SK-N-SH (cell line): Measurements from ENCODE around the gene ARL6IP4. TPM values are rescaled to one million over a fixed set of nuclear protein-coding genes. Genes with fewer than 3 reads are reported as not detected.

Experiments
- CTCF ChIA-PET: fragments of 300-600, 350-600 bp; formaldehyde crosslinking; extraction: SDS; loops from one replicate; lab custom pipeline; 2021; lab: Yijun Ruan, JAX
- POLR2A ChIA-PET: fragments of 350-600 bp; sonication (Branson Sonifier 250); formaldehyde crosslinking; extraction: SDS; loops from one replicate; lab custom pipeline; 2020; ENCODE audit warnings: antibody characterized with exemption, inconsistent platforms; lab: Yijun Ruan, JAX
- DNase-seq: peaks from one replicate; pipeline ENCODE4 v3.0.0; 2012
- H2AFZ ChIP-seq: fragments of 200-600 bp; sonication (generic); 2 replicates; pipeline ENCODE4 v1.8.1; 2016; ENCODE audit warnings: antibody characterized with exemption, mild to moderate bottlenecking, low read depth
- H3F3A ChIP-seq: fragments of 200-600 bp; sonication (generic); replicated peaks from 2 replicates; pipeline ENCODE3; 2016; ENCODE audit warnings: antibody characterized with exemption, mild to moderate bottlenecking; ENCODE audit not compliant: insufficient read depth
- H3K27ac ChIP-seq, 2 experiments: fragments of 200-500 bp in 1 of 2; fragments of 200-600 bp in 1 of 2; sonication (Bioruptor generic) in 1 of 2; sonication (generic), shearing (Covaris generic) in 1 of 2; 2 replicates each; pipeline versions ENCODE4 v1.5.1 to v1.6.1; 2014 to 2016; ENCODE audit warnings: low read depth in 2 of 2, inconsistent platforms in 1 of 2, low read length in 1 of 2, mild to moderate bottlenecking in 1 of 2, mixed read lengths in 1 of 2
- H3K27me3 ChIP-seq: fragments of 200-600 bp; sonication (generic), shearing (Covaris generic); 2 replicates; pipeline ENCODE4 v1.6.1; 2016; ENCODE audit warnings: mixed run types; ENCODE audit not compliant: insufficient read depth
- H3K36me3 ChIP-seq, 2 experiments: fragments of 200-500 bp in 1 of 2; fragments of 200-600 bp in 1 of 2; sonication (Bioruptor generic) in 1 of 2; sonication (generic) in 1 of 2; replicated peaks in 1 of 2; 2 replicates each; pipeline versions ENCODE3 to v1.5.1; 2014 to 2016; ENCODE audit warnings: low read length in 1 of 2, mild to moderate bottlenecking in 1 of 2; ENCODE audit not compliant: insufficient read depth in 2 of 2, control insufficient read depth in 1 of 2
- H3K4me1 ChIP-seq, 2 experiments: fragments of 200-500 bp in 1 of 2; fragments of 200-600 bp in 1 of 2; sonication (Bioruptor generic) in 1 of 2; sonication (generic), shearing (Covaris generic) in 1 of 2; 2 replicates each; pipeline versions ENCODE4 v1.5.1 to v1.6.1; 2014 to 2016; ENCODE audit warnings: low read depth in 1 of 2, low read length in 1 of 2, mixed run types in 1 of 2; ENCODE audit not compliant: insufficient read depth in 2 of 2, control insufficient read depth in 1 of 2
- H3K4me2 ChIP-seq: fragments of 200-600 bp; sonication (generic), shearing (Covaris generic); 2 replicates; pipeline ENCODE4 v1.6.1; 2017; ENCODE audit warnings: mixed run types
- H3K4me3 ChIP-seq, 2 experiments: fragments of 200-500 bp in 1 of 2; fragments of 200-600 bp in 1 of 2; sonication (Bioruptor generic) in 1 of 2; sonication (generic), shearing (Covaris generic) in 1 of 2; 2 replicates each; pipeline versions ENCODE4 v1.5.1 to v1.8.1; 2014 to 2016; ENCODE audit warnings: low read depth in 2 of 2, inconsistent platforms in 1 of 2, low read length in 1 of 2, mild to moderate bottlenecking in 1 of 2, mixed read lengths in 1 of 2, moderate library complexity in 1 of 2
- H3K79me2 ChIP-seq: fragments of 200-600 bp; sonication (generic); 2 replicates; pipeline ENCODE4 v1.8.1; 2017; ENCODE audit warnings: mild to moderate bottlenecking; ENCODE audit not compliant: insufficient read depth
- H3K9ac ChIP-seq: fragments of 200-600 bp; sonication (generic); 2 replicates; pipeline ENCODE4 v1.6.1; 2017; ENCODE audit warnings: mixed run types
- H3K9me2 ChIP-seq: fragments of 200-600 bp; sonication (generic); 2 replicates; pipeline ENCODE4 v1.6.1; 2017; ENCODE audit warnings: mixed run types
- H3K9me3 ChIP-seq: fragments of 200-600 bp; sonication (generic); 2 replicates; pipeline ENCODE4 v1.6.1; 2017; ENCODE audit warnings: mixed run types, mild to moderate bottlenecking, moderate library complexity
- H4K20me1 ChIP-seq: fragments of 200-600 bp; sonication (generic); 2 replicates; pipeline ENCODE4 v1.6.1; 2017; ENCODE audit warnings: mild to moderate bottlenecking, mixed run types; ENCODE audit not compliant: insufficient read depth
- ELF1 ChIP-seq: IDR thresholded peaks from 2 replicates; pipeline ENCODE4 v1.4.0; 2012
- EP300 ChIP-seq, 2 experiments: IDR thresholded peaks; 2 replicates each; pipeline versions ENCODE4 v1.4.0 to v1.6.1; 2012; ENCODE audit warnings: borderline replicate concordance in 1 of 2, low read depth in 1 of 2, low read length in 1 of 2
- EZH2phosphoT487 ChIP-seq: fragments of 200-600 bp; sonication (generic); IDR thresholded peaks from 2 replicates; pipeline ENCODE4 v1.6.1; 2017; ENCODE audit warnings: low read depth, mixed run types, mild to moderate bottlenecking, antibody characterized with exemption, moderate library complexity, borderline replicate concordance
- FOSL2 ChIP-seq: IDR thresholded peaks from 2 replicates; pipeline ENCODE4 v1.4.0; 2012; ENCODE audit warnings: low read depth, mild to moderate bottlenecking, moderate library complexity, borderline replicate concordance
- FOXJ3 ChIP-seq: sonication (generic); formaldehyde crosslinking; IDR thresholded peaks from 2 replicates; pipeline ENCODE4 v1.5.1; 2020; ENCODE audit warnings: mild to moderate bottlenecking, missing genetic modification reagents
- FOXM1 ChIP-seq: IDR thresholded peaks from 2 replicates; pipeline ENCODE4 v1.4.0; 2012; ENCODE audit warnings: low read depth, mild to moderate bottlenecking
- GABPA ChIP-seq: IDR thresholded peaks from 2 replicates; pipeline ENCODE4 v1.4.0; 2012; ENCODE audit warnings: low read depth, mild to moderate bottlenecking
- MXI1 ChIP-seq: IDR thresholded peaks from 2 replicates; pipeline ENCODE4 v1.6.1; 2012; ENCODE audit warnings: mild to moderate bottlenecking, low read depth, low read length, improper control_type of control experiment
- NRF1 ChIP-seq: IDR thresholded peaks from 2 replicates; pipeline ENCODE4 v1.6.1; 2012; ENCODE audit warnings: low read depth, mild to moderate bottlenecking, low read length
- POLR2AphosphoS5 ChIP-seq: IDR thresholded peaks from 2 replicates; pipeline ENCODE4 v1.6.1; 2012; ENCODE audit warnings: low read depth, low read length
- RAD21 ChIP-seq: IDR thresholded peaks from 2 replicates; pipeline ENCODE4 v1.6.1; 2012; ENCODE audit warnings: mild to moderate bottlenecking, low read length
- RCOR1 ChIP-seq: fragments of 150-350 bp; IDR thresholded peaks from 2 replicates; pipeline ENCODE4 v1.6.1; 2017; ENCODE audit warnings: antibody characterized with exemption, low read length
- RXRA ChIP-seq: IDR thresholded peaks from 2 replicates; pipeline ENCODE4 v1.4.0; 2012; ENCODE audit warnings: low read depth, mild to moderate bottlenecking, borderline replicate concordance
- TAF1 ChIP-seq: IDR thresholded peaks from 2 replicates; pipeline ENCODE4 v1.6.1; 2012; ENCODE audit warnings: low read depth, mild to moderate bottlenecking, low read length, moderate library complexity, borderline replicate concordance
- TCF12 ChIP-seq: IDR thresholded peaks from 2 replicates; pipeline ENCODE4 v1.4.0; 2012
- TEAD4 ChIP-seq: IDR thresholded peaks from 2 replicates; pipeline ENCODE4 v1.4.0; 2012; ENCODE audit warnings: mild to moderate bottlenecking, borderline replicate concordance; ENCODE audit not compliant: insufficient read depth
- YY1 ChIP-seq: IDR thresholded peaks from 2 replicates; pipeline ENCODE4 v1.4.0; 2012; ENCODE audit warnings: low read depth, mild to moderate bottlenecking
- WGBS: methylation state at CpG from one replicate; pipeline ENCODE4 v1.1.6; 2017; ENCODE audit warnings: low lambda C conversion rate; 5-methylcytosine and 5-hydroxymethylcytosine counted together
- polyA plus RNA-seq, 3 experiments: library from polyadenylated mRNA; depleted of rRNA; stranded (reverse); fragments of >200 nt; gene quantifications; 2 replicates each; pipeline ENCODE4 v1.2.3, GENCODE V29; 2012
- TF ChIP-seq, protein P1 (sequence below): IDR thresholded peaks from 2 replicates; pipeline ENCODE4; 2012
- TF ChIP-seq, protein P2 (sequence below): IDR thresholded peaks from 2 replicates; pipeline ENCODE4 v1.4.0; 2012; ENCODE audit warnings: low read depth, borderline replicate concordance
- TF ChIP-seq, protein P3 (sequence below): fragments of 150-350 bp; IDR thresholded peaks from 2 replicates; pipeline ENCODE4 v1.6.1; 2016; ENCODE audit warnings: mild to moderate bottlenecking, low read depth, low read length
- TF ChIP-seq, protein P4 (sequence below): fragments of 200-600 bp; sonication (generic); IDR thresholded peaks from 2 replicates; pipeline ENCODE4 v1.6.1; 2017; ENCODE audit warnings: antibody characterized with exemption, mild to moderate bottlenecking, moderate library complexity
- TF ChIP-seq, protein P5 (sequence below): IDR thresholded peaks from 2 replicates; pipeline ENCODE4 v1.4.0; 2012; ENCODE audit warnings: low read depth, borderline replicate concordance

ARL6IP4 gene
- polyA plus RNA-seq, 1 of the 3 experiments (the other 2 are of a cell fraction): 370 TPM

DNA sequence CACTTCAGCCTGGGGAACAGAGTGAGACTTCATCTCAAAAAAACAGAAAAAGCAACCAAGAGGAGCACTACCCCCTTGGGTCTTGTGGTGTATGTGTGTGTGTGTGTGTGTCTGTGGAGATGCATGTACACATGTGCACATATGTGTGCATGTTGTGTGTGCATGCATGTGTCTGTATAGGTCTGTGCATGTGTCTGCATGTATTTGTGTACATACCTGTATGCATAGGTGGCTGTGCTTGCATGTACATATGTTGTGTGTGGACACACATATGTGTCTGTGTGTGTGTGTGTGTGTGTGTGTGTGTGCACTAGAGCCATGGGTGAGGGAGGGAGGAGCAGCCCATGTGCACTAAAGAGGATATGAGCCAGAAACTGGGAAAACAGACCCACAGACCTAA lies 49.1 kb downstream of the ARL6IP4 start:
- TF ChIP-seq, protein P1, sequence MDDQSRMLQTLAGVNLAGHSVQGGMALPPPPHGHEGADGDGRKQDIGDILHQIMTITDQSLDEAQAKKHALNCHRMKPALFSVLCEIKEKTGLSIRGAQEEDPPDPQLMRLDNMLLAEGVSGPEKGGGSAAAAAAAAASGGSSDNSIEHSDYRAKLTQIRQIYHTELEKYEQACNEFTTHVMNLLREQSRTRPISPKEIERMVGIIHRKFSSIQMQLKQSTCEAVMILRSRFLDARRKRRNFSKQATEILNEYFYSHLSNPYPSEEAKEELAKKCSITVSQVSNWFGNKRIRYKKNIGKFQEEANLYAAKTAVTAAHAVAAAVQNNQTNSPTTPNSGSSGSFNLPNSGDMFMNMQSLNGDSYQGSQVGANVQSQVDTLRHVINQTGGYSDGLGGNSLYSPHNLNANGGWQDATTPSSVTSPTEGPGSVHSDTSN: no peak
- TF ChIP-seq EP300 (IDR thresholded peaks at IDR 0.05; ENCODE audit: borderline replicate concordance in 1 of 2, low read depth in 1 of 2, low read length in 1 of 2) (no peak), TEAD4 (no peak), EZH2phosphoT487 (no peak), YY1 (no peak)
- TF ChIP-seq, protein P2, sequence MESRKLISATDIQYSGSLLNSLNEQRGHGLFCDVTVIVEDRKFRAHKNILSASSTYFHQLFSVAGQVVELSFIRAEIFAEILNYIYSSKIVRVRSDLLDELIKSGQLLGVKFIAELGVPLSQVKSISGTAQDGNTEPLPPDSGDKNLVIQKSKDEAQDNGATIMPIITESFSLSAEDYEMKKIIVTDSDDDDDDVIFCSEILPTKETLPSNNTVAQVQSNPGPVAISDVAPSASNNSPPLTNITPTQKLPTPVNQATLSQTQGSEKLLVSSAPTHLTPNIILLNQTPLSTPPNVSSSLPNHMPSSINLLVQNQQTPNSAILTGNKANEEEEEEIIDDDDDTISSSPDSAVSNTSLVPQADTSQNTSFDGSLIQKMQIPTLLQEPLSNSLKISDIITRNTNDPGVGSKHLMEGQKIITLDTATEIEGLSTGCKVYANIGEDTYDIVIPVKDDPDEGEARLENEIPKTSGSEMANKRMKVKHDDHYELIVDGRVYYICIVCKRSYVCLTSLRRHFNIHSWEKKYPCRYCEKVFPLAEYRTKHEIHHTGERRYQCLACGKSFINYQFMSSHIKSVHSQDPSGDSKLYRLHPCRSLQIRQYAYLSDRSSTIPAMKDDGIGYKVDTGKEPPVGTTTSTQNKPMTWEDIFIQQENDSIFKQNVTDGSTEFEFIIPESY: no peak
- TF ChIP-seq, protein P3, sequence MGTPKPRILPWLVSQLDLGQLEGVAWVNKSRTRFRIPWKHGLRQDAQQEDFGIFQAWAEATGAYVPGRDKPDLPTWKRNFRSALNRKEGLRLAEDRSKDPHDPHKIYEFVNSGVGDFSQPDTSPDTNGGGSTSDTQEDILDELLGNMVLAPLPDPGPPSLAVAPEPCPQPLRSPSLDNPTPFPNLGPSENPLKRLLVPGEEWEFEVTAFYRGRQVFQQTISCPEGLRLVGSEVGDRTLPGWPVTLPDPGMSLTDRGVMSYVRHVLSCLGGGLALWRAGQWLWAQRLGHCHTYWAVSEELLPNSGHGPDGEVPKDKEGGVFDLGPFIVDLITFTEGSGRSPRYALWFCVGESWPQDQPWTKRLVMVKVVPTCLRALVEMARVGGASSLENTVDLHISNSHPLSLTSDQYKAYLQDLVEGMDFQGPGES: no peak
- TF ChIP-seq, all 33 proteins: peak for 0
- H3K27me3 ChIP-seq: no peaks in the 10 kb centered on the region
- no peaks in the 10 kb centered on the region for H3K9me2 ChIP-seq
- no peak overlapping the region for H2AFZ ChIP-seq
- no peak overlapping the region for H3K4me3 ChIP-seq
- no peak for DNase-seq
- peaks cover 0 to 3% of the 10 kb centered on the region in 2 experiments for H3K36me3 ChIP-seq
- no peaks in the 10 kb centered on the region for H4K20me1 ChIP-seq
- H3K4me2 ChIP-seq: no peak overlapping the region
- H3F3A ChIP-seq: no peaks in the 10 kb centered on the region
- no peaks in the 10 kb centered on the region for H3K79me2 ChIP-seq
- POLR2A ChIA-PET: no interaction called here
- no peaks in the 10 kb centered on the region for H3K9me3 ChIP-seq
- H3K4me1 ChIP-seq: peaks cover 2 to 5% of the 10 kb centered on the region in 2 experiments; a peak in 3 of 4 replicates
- H3K9ac ChIP-seq: no peak overlapping the region
- CTCF ChIA-PET: interaction anchor here (3.1 kb wide), 1 partner anchor 13 kb away, joined by 14 read pairs; no protein-coding TSS in a partner anchor
- H3K27ac ChIP-seq: no peak overlapping the region

DNA sequence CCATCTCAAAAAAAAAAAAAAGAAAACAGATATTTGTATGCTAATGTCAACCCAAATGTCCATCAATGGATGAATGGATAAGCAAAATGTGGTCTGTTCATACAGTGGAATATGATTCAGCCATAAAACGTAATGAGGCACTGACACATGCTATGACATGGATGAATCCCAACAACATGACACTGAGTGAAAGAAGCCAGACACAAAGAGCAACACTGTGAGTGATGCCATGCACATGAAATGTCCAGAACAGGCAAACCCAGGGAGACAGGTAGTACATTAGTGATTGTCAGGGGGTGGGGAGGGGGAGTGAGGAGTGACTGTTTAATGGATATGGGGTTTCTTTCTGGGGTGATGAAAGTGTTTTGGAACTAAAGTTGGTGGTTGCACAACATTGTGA lies 50.2 kb downstream of the ARL6IP4 start:
- H3K27me3 ChIP-seq: no peaks in the 10 kb centered on the region
- no peaks in the 10 kb centered on the region for H3K9me3 ChIP-seq
- H2AFZ ChIP-seq: no peak overlapping the region
- H4K20me1 ChIP-seq: no peaks in the 10 kb centered on the region
- H3K9me2 ChIP-seq: no peaks in the 10 kb centered on the region
- H3F3A ChIP-seq: peaks cover 6% of the 10 kb centered on the region
- no peak for DNase-seq
- H3K4me2 ChIP-seq: no peak overlapping the region
- ChIA-PET POLR2A (interaction anchor here (2.5 kb wide), 1 partner anchor 202 kb away, joined by 8 read pairs; the partner anchor contains the start of genes MPHOSPH9 and MTRFR), CTCF (no interaction called here)
- H3K79me2 ChIP-seq: no peaks in the 10 kb centered on the region
- no peak overlapping the region for H3K9ac ChIP-seq
- H3K27ac ChIP-seq: no peak overlapping the region
- H3K36me3 ChIP-seq: peaks cover 0 to 3% of the 10 kb centered on the region in 2 experiments
- TF ChIP-seq RCOR1: no peak
- TF ChIP-seq RAD21: no peak
- TF ChIP-seq MXI1: no peak
- no peak for TF ChIP-seq FOXJ3 (CRISPR knock-in tag)
- TF ChIP-seq, protein P4, sequence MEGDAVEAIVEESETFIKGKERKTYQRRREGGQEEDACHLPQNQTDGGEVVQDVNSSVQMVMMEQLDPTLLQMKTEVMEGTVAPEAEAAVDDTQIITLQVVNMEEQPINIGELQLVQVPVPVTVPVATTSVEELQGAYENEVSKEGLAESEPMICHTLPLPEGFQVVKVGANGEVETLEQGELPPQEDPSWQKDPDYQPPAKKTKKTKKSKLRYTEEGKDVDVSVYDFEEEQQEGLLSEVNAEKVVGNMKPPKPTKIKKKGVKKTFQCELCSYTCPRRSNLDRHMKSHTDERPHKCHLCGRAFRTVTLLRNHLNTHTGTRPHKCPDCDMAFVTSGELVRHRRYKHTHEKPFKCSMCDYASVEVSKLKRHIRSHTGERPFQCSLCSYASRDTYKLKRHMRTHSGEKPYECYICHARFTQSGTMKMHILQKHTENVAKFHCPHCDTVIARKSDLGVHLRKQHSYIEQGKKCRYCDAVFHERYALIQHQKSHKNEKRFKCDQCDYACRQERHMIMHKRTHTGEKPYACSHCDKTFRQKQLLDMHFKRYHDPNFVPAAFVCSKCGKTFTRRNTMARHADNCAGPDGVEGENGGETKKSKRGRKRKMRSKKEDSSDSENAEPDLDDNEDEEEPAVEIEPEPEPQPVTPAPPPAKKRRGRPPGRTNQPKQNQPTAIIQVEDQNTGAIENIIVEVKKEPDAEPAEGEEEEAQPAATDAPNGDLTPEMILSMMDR: no peak
- TF ChIP-seq NRF1: no peak
- TF ChIP-seq, protein P5, sequence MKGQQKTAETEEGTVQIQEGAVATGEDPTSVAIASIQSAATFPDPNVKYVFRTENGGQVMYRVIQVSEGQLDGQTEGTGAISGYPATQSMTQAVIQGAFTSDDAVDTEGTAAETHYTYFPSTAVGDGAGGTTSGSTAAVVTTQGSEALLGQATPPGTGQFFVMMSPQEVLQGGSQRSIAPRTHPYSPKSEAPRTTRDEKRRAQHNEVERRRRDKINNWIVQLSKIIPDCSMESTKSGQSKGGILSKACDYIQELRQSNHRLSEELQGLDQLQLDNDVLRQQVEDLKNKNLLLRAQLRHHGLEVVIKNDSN: no peak
- TF ChIP-seq POLR2AphosphoS5: no peak
- TF ChIP-seq EP300 (IDR thresholded peaks at IDR 0.05; ENCODE audit: borderline replicate concordance in 1 of 2, low read depth in 1 of 2, low read length in 1 of 2): no peak
- TF ChIP-seq GABPA: no peak
- TF ChIP-seq YY1: no peak
- TF ChIP-seq FOSL2: no peak
- no peak for TF ChIP-seq RXRA
- no peak for TF ChIP-seq TCF12
- TF ChIP-seq EZH2phosphoT487: no peak
- no peak for TF ChIP-seq FOXM1
- no peak for TF ChIP-seq TAF1
- no peak for TF ChIP-seq ELF1
- H3K4me3 ChIP-seq: no peak overlapping the region
- peaks cover 8 to 10% of the 10 kb centered on the region in 2 experiments; a peak in 3 of 4 replicates for H3K4me1 ChIP-seq
- WGBS: 86% methylated on average over 1 of the region's 1 CpG
